GM23338 (cell line): ENCODE data around the gene PUDP. TPM values are rescaled to one million over a fixed set of nuclear protein-coding genes. Genes with fewer than 3 reads are reported as not detected.

Source experiments
- ATAC-seq: fragments of 200-7000 bp; cut with Tn5 transposase; 3 replicates; pipeline ENCODE4 v1.9.1; 2020
- DNase-seq: peaks from one replicate; pipeline ENCODE4 v3.0.0-alpha.2; 2015; ENCODE audit warnings: low spot score
- H2AFZ ChIP-seq: fragments of 200-600 bp; sonication (generic); 2 replicates; pipeline ENCODE4 v1.8.0; 2016; ENCODE audit warnings: antibody characterized with exemption, mild to moderate bottlenecking, moderate library complexity
- H3F3A ChIP-seq: fragments of 200-600 bp; sonication (generic); replicated peaks from 2 replicates; pipeline ENCODE4 v1.8.0; 2017; ENCODE audit warnings: antibody characterized with exemption, mixed run types, low read depth
- H3K27ac ChIP-seq: fragments of 200-600 bp; sonication (generic); 2 replicates; pipeline ENCODE4 v1.6.1; 2016; ENCODE audit warnings: low read depth
- H3K27me3 ChIP-seq: fragments of 200-600 bp; sonication (generic); 2 replicates; pipeline ENCODE4 v1.8.0; 2016; ENCODE audit warnings: mild to moderate bottlenecking, mixed run types, moderate library complexity; ENCODE audit not compliant: insufficient read depth
- H3K36me3 ChIP-seq: fragments of 200-600 bp; sonication (generic); 2 replicates; pipeline ENCODE4 v1.8.0; 2016; ENCODE audit warnings: mild to moderate bottlenecking; ENCODE audit not compliant: insufficient read depth
- H3K4me1 ChIP-seq: fragments of 200-600 bp; sonication (generic); 2 replicates; pipeline ENCODE4 v1.8.0; 2016; ENCODE audit warnings: mild to moderate bottlenecking, moderate library complexity; ENCODE audit not compliant: insufficient read depth
- H3K4me2 ChIP-seq: fragments of 200-600 bp; sonication (generic); 2 replicates; pipeline ENCODE4 v1.7.1; 2017; ENCODE audit warnings: mixed run types
- H3K4me3 ChIP-seq: fragments of 200-600 bp; sonication (generic); 2 replicates; pipeline ENCODE4 v1.6.1; 2016; ENCODE audit warnings: mixed run types
- H3K79me2 ChIP-seq: fragments of 200-600 bp; sonication (generic); replicated peaks from 2 replicates; pipeline ENCODE4 v1.8.0; 2017; ENCODE audit warnings: mild to moderate bottlenecking; ENCODE audit not compliant: insufficient read depth
- H3K9me2 ChIP-seq: fragments of 200-600 bp; sonication (generic); 2 replicates; pipeline ENCODE4 v1.8.0; 2017; ENCODE audit not compliant: insufficient read depth
- H4K20me1 ChIP-seq: fragments of 200-600 bp; sonication (generic); replicated peaks from 2 replicates; pipeline ENCODE4 v1.8.0; 2017; ENCODE audit warnings: mild to moderate bottlenecking; ENCODE audit not compliant: insufficient read depth
- H3K27ac Mint-ChIP-seq: 2 replicates; pipeline ENCODE4 v1.8.0; 2020; ENCODE audit warnings: inconsistent platforms, mild to moderate bottlenecking, moderate library complexity, mixed read lengths
- H3K27me3 Mint-ChIP-seq: 3 replicates; pipeline ENCODE4 v1.8.0; 2022; ENCODE audit warnings: low read depth, mild to moderate bottlenecking, moderate library complexity, mixed read lengths, inconsistent platforms; ENCODE audit not compliant: insufficient read depth, poor library complexity
- H3K36me3 Mint-ChIP-seq: 3 replicates; pipeline ENCODE4 v1.8.0; 2021; ENCODE audit warnings: low read depth, mild to moderate bottlenecking, inconsistent platforms, moderate library complexity, mixed read lengths
- H3K4me1 Mint-ChIP-seq: 3 replicates; pipeline ENCODE4 v1.8.0; 2020; ENCODE audit warnings: mild to moderate bottlenecking, inconsistent platforms, mixed read lengths
- H3K4me3 Mint-ChIP-seq: 3 replicates; pipeline ENCODE4 v1.8.0; 2021; ENCODE audit warnings: moderate library complexity, mild to moderate bottlenecking, inconsistent platforms, mixed read lengths
- H3K9me3 Mint-ChIP-seq: 3 replicates; pipeline ENCODE4 v1.8.0; 2020; ENCODE audit warnings: moderate library complexity, mild to moderate bottlenecking, inconsistent platforms, mixed read lengths
- EZH2phosphoT487 ChIP-seq: fragments of 200-600 bp; sonication (generic); IDR thresholded peaks from one replicate; pipeline ENCODE4 v1.8.1; 2018; ENCODE audit warnings: antibody characterized with exemption; ENCODE audit not compliant: unreplicated experiment
- JUNB ChIP-seq: IDR thresholded peaks from one replicate; pipeline ENCODE4 v1.6.1; 2016; ENCODE audit warnings: antibody characterized with exemption; ENCODE audit not compliant: unreplicated experiment
- NANOG ChIP-seq: IDR thresholded peaks from 2 replicates; pipeline ENCODE4 v1.6.1; 2016; ENCODE audit warnings: antibody characterized with exemption, borderline replicate concordance
- REST ChIP-seq: IDR thresholded peaks from one replicate; pipeline ENCODE4 v1.6.1; 2018; ENCODE audit warnings: antibody characterized with exemption; ENCODE audit not compliant: unreplicated experiment
- ZNF462 ChIP-seq: fragments of 250-450 bp; sonication (Bioruptor Pico); IDR thresholded peaks from 2 replicates; pipeline ENCODE4 v1.5.0; 2020; ENCODE audit warnings: mild to moderate bottlenecking, moderate library complexity
- polyA plus RNA-seq: library from polyadenylated mRNA; unstranded; fragments of >200 nt; fragmentation: Nextera tagmentation; extraction: Ambion mirVana; gene quantifications from 2 replicates; pipeline ENCODE4 v1.2.1, GENCODE V29; 2016
- total RNA-seq: library from RNA; depleted of rRNA; stranded (reverse); fragments of >200 nt; shearing (Covaris generic); gene quantifications from 2 replicates; pipeline ENCODE4 v1.2.3, GENCODE V29; 2014
- TF ChIP-seq, protein P1 (sequence below): IDR thresholded peaks from 2 replicates; pipeline ENCODE4 v1.6.1; 2016; ENCODE audit warnings: antibody characterized with exemption

PUDP gene
- total and polyA plus RNA-seq, 2 experiments from 2014 or later, result 17.2 to 22.4 TPM

- TF ChIP-seq ZNF462 (CRISPR knock-in tag), result no peak
- no peak for TF ChIP-seq REST
Measured at GRCh38 chrX:7143941-7144525, 3.9 kb downstream of the PUDP start (continued).

DNA sequence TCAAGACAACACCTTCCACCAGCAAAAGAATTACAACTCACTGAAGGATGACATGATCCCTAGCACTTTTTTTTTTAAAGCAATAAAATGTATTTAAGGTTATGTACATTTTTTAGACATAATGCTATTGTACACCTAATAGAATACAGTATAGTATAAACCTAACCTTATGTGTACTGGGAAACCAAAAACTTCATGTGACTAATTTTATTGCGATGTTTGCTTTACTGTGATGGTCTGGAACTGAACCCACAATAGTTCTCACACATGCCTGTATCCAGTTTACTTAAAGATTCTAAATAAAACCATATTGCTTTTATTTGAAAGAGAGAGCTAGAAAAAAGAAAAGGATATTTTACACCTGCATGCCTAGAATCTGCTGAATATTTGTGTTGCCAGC lies 4.9 kb downstream of the PUDP start:
- Histone ChIP-seq H4K20me1 (no peaks in the 10 kb centered on the region), H3F3A (no peaks in the 10 kb centered on the region), H3K4me1 (no peaks in the 10 kb centered on the region), H3K36me3 (no peaks in the 10 kb centered on the region), H3K9me2 (no peaks in the 10 kb centered on the region), H3K27me3 (no peaks in the 10 kb centered on the region), H2AFZ (no peak overlapping the region), H3K27ac (no peak overlapping the region), H3K4me3 (no peak overlapping the region), H3K79me2 (peaks cover 23% of the 10 kb centered on the region), H3K4me2 (no peak overlapping the region)
- no peak for DNase-seq
- Mint-ChIP-seq H3K9me3 (no peaks in the 10 kb centered on the region), H3K27ac (no peak overlapping the region), H3K27me3 (no peaks in the 10 kb centered on the region), H3K4me3 (no peak overlapping the region), H3K36me3 (peaks cover 3% of the 10 kb centered on the region; the same call in 1 of the 3 replicates), H3K4me1 (peaks cover 5% of the 10 kb centered on the region)
- TF ChIP-seq EZH2phosphoT487, result no peak
- TF ChIP-seq JUNB, result no peak
- TF ChIP-seq, protein P1, sequence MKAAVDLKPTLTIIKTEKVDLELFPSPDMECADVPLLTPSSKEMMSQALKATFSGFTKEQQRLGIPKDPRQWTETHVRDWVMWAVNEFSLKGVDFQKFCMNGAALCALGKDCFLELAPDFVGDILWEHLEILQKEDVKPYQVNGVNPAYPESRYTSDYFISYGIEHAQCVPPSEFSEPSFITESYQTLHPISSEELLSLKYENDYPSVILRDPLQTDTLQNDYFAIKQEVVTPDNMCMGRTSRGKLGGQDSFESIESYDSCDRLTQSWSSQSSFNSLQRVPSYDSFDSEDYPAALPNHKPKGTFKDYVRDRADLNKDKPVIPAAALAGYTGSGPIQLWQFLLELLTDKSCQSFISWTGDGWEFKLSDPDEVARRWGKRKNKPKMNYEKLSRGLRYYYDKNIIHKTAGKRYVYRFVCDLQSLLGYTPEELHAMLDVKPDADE, result no peak
- no peak for TF ChIP-seq NANOG
- no peak for ATAC-seq
